IPS DF 19.7 (cell line): Measurements from ENCODE around the gene CDH23.

ENCODE experiments used
- DNase-seq: peaks from one replicate; pipeline ENCODE4 v3.0.0-alpha.2; 2013; ENCODE audit warnings: low read depth, low spot score

CDH23 gene

GRCh38 chr10:71796749-71797405, 400.2 kb downstream of the CDH23 start:
- DNase-seq: no peak

GRCh38 chr10:71797533-71798307, 401.0 kb downstream of the CDH23 start:
- no peak for DNase-seq

- DNase-seq: no peak
Measured at GRCh38 chr10:71798308-71798624, 401.5 kb downstream of the CDH23 start.

- no peak for DNase-seq
Measured at GRCh38 chr10:71799112-71799511, 402.4 kb downstream of the CDH23 start.

GRCh38 chr10:71799608-71800453, 403.1 kb downstream of the CDH23 start:
- DNase-seq: no peak

- no peak for DNase-seq
Measured at GRCh38 chr10:71801361-71801760, 404.6 kb downstream of the CDH23 start.

GRCh38 chr10:71802235-71802634, 405.5 kb downstream of the CDH23 start:
- DNase-seq: no peak

- no peak for DNase-seq
Measured at GRCh38 chr10:71802715-71803488, 406.2 kb downstream of the CDH23 start.

GRCh38 chr10:71804077-71804476, 407.4 kb downstream of the CDH23 start:
- no peak for DNase-seq

GRCh38 chr10:71805776-71806703, 409.3 kb downstream of the CDH23 start:
- no peak for DNase-seq

- DNase-seq: no peak
Measured at GRCh38 chr10:71806704-71807556, 410.2 kb downstream of the CDH23 start.

- DNase-seq: no peak
Measured at GRCh38 chr10:71807557-71808510, 411.1 kb downstream of the CDH23 start.

GRCh38 chr10:71809628-71810027, 412.9 kb downstream of the CDH23 start:
- no peak for DNase-seq

GRCh38 chr10:71810048-71810750, 413.5 kb downstream of the CDH23 start:
- DNase-seq: no peak

GRCh38 chr10:71811351-71811750, 414.6 kb downstream of the CDH23 start:
- DNase-seq: no peak

GRCh38 chr10:71812016-71812912, 415.5 kb downstream of the CDH23 start:
- DNase-seq: no peak
